Head of caudate nucleus (tissue), 42 donors: ENCODE measurements around the gene MRPS18A.
"Not testable (repeated sequence)": the region's sequence is repeated elsewhere in the genome, so short reads cannot be mapped to it uniquely, and the experiment has no call there.

ENCODE experiments used
- DNase-seq, 42 donors: peaks; one replicate each; pipeline versions ENCODE4 v3.0.0 to v3.0.0-alpha.2; 2020 to 2021; ENCODE audit warnings: mixed read lengths in 7 of 42
- intact Hi-C: fragments of 100-400 bp; cut with DNase I; formaldehyde crosslinking; loops from one replicate; pipeline ENCODE4 v1.15.0; 2022

The MRPS18A gene

GRCh38 chr6:43676962-43677606, 10.5 kb downstream of the MRPS18A start:
- intact Hi-C loops: no loop called here
- DNase-seq: no peak

- intact Hi-C loops: no loop called here
- peak in 32 of 42 donors; percentile 24 to 88 (median 54) for DNase-seq
Observed at GRCh38 chr6:43674921-43675320, 12.7 kb downstream of the MRPS18A start.

- intact Hi-C loops: no loop called here
- no peak for DNase-seq
Observed at GRCh38 chr6:43674291-43674690, 13.3 kb downstream of the MRPS18A start.

GRCh38 chr6:43673444-43674084, 14.0 kb downstream of the MRPS18A start:
- peak in 26 of 42 donors; percentile 30 to 67 (median 50) for DNase-seq
- intact Hi-C loops: no loop called here

- no peak for DNase-seq
- intact Hi-C loops: no loop called here
Observed at GRCh38 chr6:43671801-43672690, 15.5 kb downstream of the MRPS18A start.

- intact Hi-C loops: no loop called here
- no peak for DNase-seq
Observed at GRCh38 chr6:43671011-43671800, 16.4 kb downstream of the MRPS18A start.

- DNase-seq: no peak
- intact Hi-C loops: no loop called here
Observed at GRCh38 chr6:43670623-43670986, 17.0 kb downstream of the MRPS18A start.

- DNase-seq: peak in 5 of 42 donors; percentile 33 to 67 (median 43)
- intact Hi-C loops: loop anchor here (5.0 kb wide), 2 partner anchors 97 to 407 kb away; no protein-coding TSS in a partner anchor
Observed at GRCh38 chr6:43669922-43670622, 17.5 kb downstream of the MRPS18A start.

- DNase-seq: peak in 31 of 42 donors; percentile 17 to 73 (median 45)
- intact Hi-C loops: loop anchor here (5.0 kb wide), 2 partner anchors 98 to 408 kb away; no protein-coding TSS in a partner anchor
Observed at GRCh38 chr6:43669050-43669921, 18.3 kb downstream of the MRPS18A start.

GRCh38 chr6:43668151-43669028, 19.2 kb downstream of the MRPS18A start:
- intact Hi-C loops: loop anchor here (5.0 kb wide), 2 partner anchors 99 to 409 kb away; no protein-coding TSS in a partner anchor
- DNase-seq: peak in 41 of 42 donors; percentile 44 to 96 (median 76)

GRCh38 chr6:43667245-43668150, 20.1 kb downstream of the MRPS18A start:
- DNase-seq: peak; percentile 75 to 94 (median 89)
- intact Hi-C loops: loop anchor here (5.0 kb wide), 2 partner anchors 100 to 410 kb away; no protein-coding TSS in a partner anchor

- intact Hi-C loops: loop anchor here (5.0 kb wide), 2 partner anchors 101 to 411 kb away; no protein-coding TSS in a partner anchor
- DNase-seq: no peak
Observed at GRCh38 chr6:43666196-43666920, 21.2 kb downstream of the MRPS18A start.

GRCh38 chr6:43665376-43665775, 22.2 kb downstream of the MRPS18A start:
- DNase-seq: no peak
- intact Hi-C loops: loop anchor here (5.0 kb wide), 2 partner anchors 102 to 412 kb away; no protein-coding TSS in a partner anchor

- intact Hi-C loops, DNase-seq: not testable (repeated sequence)
Observed at GRCh38 chr6:43662948-43663347, 24.6 kb downstream of the MRPS18A start.
